Measurements from ENCODE around the gene TMEM109. TPM values are rescaled to one million over a fixed set of nuclear protein-coding genes. Genes with fewer than 3 reads are reported as not detected.
A peak's percentile ranks its signal among the peaks of the same experiment; 100 is the strongest.

TMEM109 gene
- total and polyA plus RNA-seq, 7 experiments from 2014 or later, result 49.8 to 287 (median 60.5) TPM

GRCh38 chr11:60946601-60947264 is 32.8 kb downstream of the TMEM109 start:
- H3K36me3 Mint-ChIP-seq, result peaks cover 0 to 26% (median 4%) of the 10 kb centered on the region in 5 donors
- H3K4me1 Mint-ChIP-seq, result peaks cover 2 to 22% (median 17%) of the 10 kb centered on the region in 7 donors
- H3K36me3 ChIP-seq (ENCODE audit: control insufficient read depth in 2 of 3, insufficient read depth in 3 of 3, low read length in 3 of 3), result peaks cover 0 to 10% (median 4%) of the 10 kb centered on the region in 3 experiments
- H3K27ac Mint-ChIP-seq, result no peak overlapping the region
- ChIA-PET POLR2A (interaction anchor here (0.8 kb wide), 1 partner anchor 13 kb away, joined by 4 read pairs; no protein-coding TSS in a partner anchor), CTCF (interaction anchor here (0.7 kb wide), 1 partner anchor 33 kb away, joined by 3 read pairs; no protein-coding TSS in a partner anchor)
- ATAC-seq (no peak), DNase-seq (no peak)
- H3K27ac ChIP-seq (ENCODE audit: low read depth, low read length), result no peak overlapping the region
- H3K4me1 ChIP-seq (ENCODE audit: control insufficient read depth in 2 of 2, insufficient read depth in 2 of 2, low read length in 2 of 2), result peaks cover 0 to 7% of the 10 kb centered on the region in 2 donors
- no peaks in the 10 kb centered on the region for H3K27me3 ChIP-seq (ENCODE audit: control insufficient read depth in 2 of 2, insufficient read depth in 2 of 2, low read length in 2 of 2)
- H3K9me3 Mint-ChIP-seq, result no peaks in the 10 kb centered on the region
- peaks cover 0 to 24% (median 0%) of the 10 kb centered on the region in 5 donors for H3K27me3 Mint-ChIP-seq
- no peaks in the 10 kb centered on the region for H3K9me3 ChIP-seq (ENCODE audit: control insufficient read depth in 2 of 3, low read length in 3 of 3)
- H3K4me3 ChIP-seq (ENCODE audit: low read length), result no peak overlapping the region
- intact Hi-C loops (cut with micrococcal nuclease), result no loop called here
- H3K4me3 Mint-ChIP-seq, result no peak overlapping the region

- Histone ChIP-seq H3K9me3 (ENCODE audit: control insufficient read depth in 2 of 3, low read length in 3 of 3) (no peaks in the 10 kb centered on the region), H3K27me3 (ENCODE audit: control insufficient read depth in 2 of 2, insufficient read depth in 2 of 2, low read length in 2 of 2) (no peaks in the 10 kb centered on the region), H3K36me3 (ENCODE audit: control insufficient read depth in 2 of 3, insufficient read depth in 3 of 3, low read length in 3 of 3) (peaks cover 0 to 9% (median 4%) of the 10 kb centered on the region in 3 experiments), H3K27ac (ENCODE audit: low read depth, low read length) (no peak overlapping the region), H3K4me1 (ENCODE audit: control insufficient read depth in 2 of 2, insufficient read depth in 2 of 2, low read length in 2 of 2) (peaks cover 0 to 16% of the 10 kb centered on the region in 2 donors), H3K4me3 (ENCODE audit: low read length) (no peak overlapping the region)
- CTCF ChIA-PET, result interaction anchor here (0.6 kb wide), 1 partner anchor 28 kb away, joined by 3 read pairs; no protein-coding TSS in a partner anchor
- no peaks in the 10 kb centered on the region for H3K9me3 Mint-ChIP-seq
- no peak for DNase-seq
- peaks cover 12 to 29% (median 25%) of the 10 kb centered on the region in 7 donors for H3K4me1 Mint-ChIP-seq
- no peak for ATAC-seq
- H3K27me3 Mint-ChIP-seq, result peaks cover 0 to 34% (median 0%) of the 10 kb centered on the region in 5 donors
- intact Hi-C loops (cut with micrococcal nuclease), result no loop called here
- no peak overlapping the region for H3K27ac Mint-ChIP-seq
- H3K36me3 Mint-ChIP-seq, result peaks cover 0 to 26% (median 4%) of the 10 kb centered on the region in 5 donors
- POLR2A ChIA-PET, result no interaction called here
- H3K4me3 Mint-ChIP-seq, result no peak overlapping the region
These were observed 33.7 kb downstream of the TMEM109 start for GRCh38 chr11:60947700-60948099.

- H3K27me3 Mint-ChIP-seq, result peaks cover 0 to 39% (median 0%) of the 10 kb centered on the region in 5 donors
- peaks cover 0 to 1% (median 0%) of the 10 kb centered on the region in 11 donors for H3K9me3 Mint-ChIP-seq
- DNase-seq (no peak), ATAC-seq (no peak)
- peaks cover 0 to 23% (median 4%) of the 10 kb centered on the region in 5 donors for H3K36me3 Mint-ChIP-seq
- intact Hi-C loops (cut with micrococcal nuclease), result no loop called here
- H3K4me1 Mint-ChIP-seq, result peaks cover 16 to 35% (median 30%) of the 10 kb centered on the region in 7 donors
- H3K4me3 Mint-ChIP-seq, result peak overlapping the region in 2 of 10 donors; percentile 16 to 36
- H3K4me3 ChIP-seq (ENCODE audit: low read length), result no peak overlapping the region
- H3K27me3 ChIP-seq (ENCODE audit: control insufficient read depth in 2 of 2, insufficient read depth in 2 of 2, low read length in 2 of 2), result no peaks in the 10 kb centered on the region
- no peak overlapping the region for H3K27ac Mint-ChIP-seq
- no peak overlapping the region for H3K27ac ChIP-seq (ENCODE audit: low read depth, low read length)
- peaks cover 0 to 4% (median 3%) of the 10 kb centered on the region in 3 experiments for H3K36me3 ChIP-seq (ENCODE audit: control insufficient read depth in 2 of 3, insufficient read depth in 3 of 3, low read length in 3 of 3)
- H3K4me1 ChIP-seq (ENCODE audit: control insufficient read depth in 2 of 2, insufficient read depth in 2 of 2, low read length in 2 of 2), result peaks cover 0 to 19% of the 10 kb centered on the region in 2 donors
- no peaks in the 10 kb centered on the region for H3K9me3 ChIP-seq (ENCODE audit: control insufficient read depth in 2 of 3, low read length in 3 of 3)
- CTCF ChIA-PET, result interaction anchor here (0.7 kb wide), 1 partner anchor 112 kb away, joined by 3 read pairs; no protein-coding TSS in a partner anchor
- POLR2A ChIA-PET, result no interaction called here
These were observed 34.3 kb downstream of the TMEM109 start for GRCh38 chr11:60948250-60948649.

GRCh38 chr11:60950024-60950423 is 36.1 kb downstream of the TMEM109 start:
- intact Hi-C loops (cut with micrococcal nuclease), result no loop called here
- Mint-ChIP-seq H3K9me3 (peaks cover 0 to 1% (median 0%) of the 10 kb centered on the region in 11 donors), H3K4me3 (peak overlapping the region; percentile 58 to 96 (median 74)), H3K4me1 (peaks cover 16 to 41% (median 36%) of the 10 kb centered on the region in 7 donors), H3K27ac (peak overlapping the region in 3 of 9 donors; percentile 8 to 82 (median 34)), H3K27me3 (peaks cover 0 to 40% (median 0%) of the 10 kb centered on the region in 5 donors), H3K36me3 (peaks cover 0 to 12% (median 2%) of the 10 kb centered on the region in 5 donors)
- Histone ChIP-seq H3K4me1 (ENCODE audit: control insufficient read depth in 2 of 2, insufficient read depth in 2 of 2, low read length in 2 of 2) (peaks cover 0 to 21% of the 10 kb centered on the region in 2 donors), H3K4me3 (ENCODE audit: low read length) (no peak overlapping the region), H3K9me3 (ENCODE audit: control insufficient read depth in 2 of 3, low read length in 3 of 3) (no peaks in the 10 kb centered on the region), H3K36me3 (ENCODE audit: control insufficient read depth in 2 of 3, insufficient read depth in 3 of 3, low read length in 3 of 3) (peaks cover 0 to 4% (median 0%) of the 10 kb centered on the region in 3 experiments), H3K27me3 (ENCODE audit: control insufficient read depth in 2 of 2, insufficient read depth in 2 of 2, low read length in 2 of 2) (no peaks in the 10 kb centered on the region), H3K27ac (ENCODE audit: low read depth, low read length) (no peak overlapping the region)
- ATAC-seq (no peak), DNase-seq (no peak)
- ChIA-PET CTCF (interaction anchor here (0.8 kb wide), 1 partner anchor 34 kb away, joined by 3 read pairs; no protein-coding TSS in a partner anchor), POLR2A (interaction anchor here (0.6 to 1.1 kb wide), 4 partner anchors 10 to 119 kb away, joined by 3 read pairs; partner anchors contain the start of gene CD6)

GRCh38 chr11:60950933-60951605 is 37.1 kb downstream of the TMEM109 start:
- Histone ChIP-seq H3K27me3 (ENCODE audit: control insufficient read depth in 2 of 2, insufficient read depth in 2 of 2, low read length in 2 of 2) (no peaks in the 10 kb centered on the region), H3K27ac (ENCODE audit: low read depth, low read length) (peak overlapping the region; percentile 67), H3K9me3 (ENCODE audit: control insufficient read depth in 2 of 3, low read length in 3 of 3) (no peaks in the 10 kb centered on the region), H3K4me1 (ENCODE audit: control insufficient read depth in 2 of 2, insufficient read depth in 2 of 2, low read length in 2 of 2) (peaks cover 0 to 21% of the 10 kb centered on the region in 2 donors), H3K36me3 (ENCODE audit: control insufficient read depth in 2 of 3, insufficient read depth in 3 of 3, low read length in 3 of 3) (peaks cover 0 to 4% (median 0%) of the 10 kb centered on the region in 3 experiments), H3K4me3 (ENCODE audit: low read length) (peak overlapping the region; percentile 39)
- Mint-ChIP-seq H3K4me1 (peaks cover 16 to 44% (median 40%) of the 10 kb centered on the region in 7 donors), H3K27me3 (peaks cover 0 to 40% (median 0%) of the 10 kb centered on the region in 5 donors), H3K9me3 (peaks cover 0 to 1% (median 0%) of the 10 kb centered on the region in 11 donors), H3K27ac (peak overlapping the region in 5 of 9 donors; percentile 81 to 97 (median 96)), H3K4me3 (peak overlapping the region in 9 of 10 donors; percentile 86 to 96 (median 90)), H3K36me3 (peaks cover 0 to 4% (median 2%) of the 10 kb centered on the region in 5 donors)
- ChIA-PET CTCF (interaction anchor here (0.8 kb wide), 1 partner anchor 36 kb away, joined by 3 read pairs; no protein-coding TSS in a partner anchor), POLR2A (interaction anchor here (0.8 to 4.5 kb wide), 5 partner anchors 10 to 43 kb away, joined by 3 to 16 read pairs (median 3); partner anchors contain the start of genes CD6 and TMEM109)
- intact Hi-C loops (cut with micrococcal nuclease), result no loop called here
- ATAC-seq (peak; percentile 21), DNase-seq (peak in 8 of 9 donors; percentile 37 to 54 (median 46))

- CTCF ChIA-PET, result no interaction called here
- H3K27ac ChIP-seq (ENCODE audit: low read depth, low read length), result peak overlapping the region; percentile 67
These were observed 37.6 kb downstream of the TMEM109 start for GRCh38 chr11:60951606-60951903.

More at GRCh38 chr11:60951606-60951903, 37.6 kb downstream of the TMEM109 start:
- ATAC-seq, result peak; percentile 5
- Mint-ChIP-seq H3K36me3 (peaks cover 0 to 4% (median 0%) of the 10 kb centered on the region in 5 donors), H3K27ac (peak overlapping the region; percentile 60 to 97 (median 96)), H3K9me3 (peaks cover 0 to 1% (median 0%) of the 10 kb centered on the region in 11 donors), H3K27me3 (peaks cover 0 to 40% (median 0%) of the 10 kb centered on the region in 5 donors), H3K4me3 (peak overlapping the region; percentile 83 to 96 (median 90)), H3K4me1 (peaks cover 16 to 44% (median 40%) of the 10 kb centered on the region in 7 donors)
- peak overlapping the region; percentile 58 for H3K4me3 ChIP-seq (ENCODE audit: low read length)
- intact Hi-C loops (cut with micrococcal nuclease), result no loop called here
- H3K27me3 ChIP-seq (ENCODE audit: control insufficient read depth in 2 of 2, insufficient read depth in 2 of 2, low read length in 2 of 2), result no peaks in the 10 kb centered on the region
- POLR2A ChIA-PET, result interaction anchor here (0.8 to 4.5 kb wide), 4 partner anchors 10 to 44 kb away, joined by 3 to 16 read pairs (median 3); partner anchors contain the start of genes CD6 and TMEM109
- no peaks in the 10 kb centered on the region for H3K9me3 ChIP-seq (ENCODE audit: control insufficient read depth in 2 of 3, low read length in 3 of 3)
- peak in 1 of 9 donors; percentile 25 for DNase-seq
- H3K36me3 ChIP-seq (ENCODE audit: control insufficient read depth in 2 of 3, insufficient read depth in 3 of 3, low read length in 3 of 3), result peaks cover 0 to 2% (median 0%) of the 10 kb centered on the region in 3 experiments
- H3K4me1 ChIP-seq (ENCODE audit: control insufficient read depth in 2 of 2, insufficient read depth in 2 of 2, low read length in 2 of 2), result peaks cover 0 to 21% of the 10 kb centered on the region in 2 donors
